Activated CD4-positive, CD25-positive, alpha-beta regulatory T cell (primary cell): ENCODE measurements around the gene OR9Q1.
"Not testable (repeated sequence)": the region's sequence is repeated elsewhere in the genome, so short reads cannot be mapped to it uniquely, and the experiment has no call there.

Experiments used
- DNase-seq, 4 experiments: peaks; one replicate each; lab custom pipeline; 2025; lab: John Stamatoyannopoulos, UW

Gene OR9Q1

DNA sequence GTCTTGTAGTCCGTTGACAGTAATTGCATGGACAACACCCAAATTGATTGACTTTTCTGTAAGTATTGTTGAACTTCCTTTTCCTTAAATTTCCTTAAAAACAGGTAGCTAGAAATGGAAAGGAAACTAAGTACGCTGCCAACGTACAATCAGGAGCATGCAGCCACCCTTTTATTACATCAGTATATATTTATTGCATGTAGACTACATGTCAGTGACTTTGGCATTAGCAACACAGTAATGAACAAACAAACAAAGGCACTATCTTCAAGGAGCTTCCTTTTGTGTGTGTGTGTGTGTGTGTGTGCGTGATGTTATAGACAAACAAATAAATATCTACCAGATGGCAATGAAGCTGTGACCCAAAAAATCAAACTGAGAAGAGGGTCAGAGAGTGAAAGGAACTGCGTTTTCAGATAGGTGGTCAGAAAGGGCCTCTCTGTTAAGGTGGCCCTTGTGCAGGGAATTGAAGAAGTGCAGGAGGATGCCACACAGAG lies at the start of gene OR9Q1:
Gene OR9Q1, plus strand, starts transcription at position 447 of the 497 bp plus-strand sequence. CDS start 155,564 bp downstream, outside the sequence.
- no peak for DNase-seq

GRCh38 chr11:57974132-57974531 lies 49.5 kb upstream of the OR9Q1 start:
- no peak for DNase-seq

- no peak for DNase-seq
These were observed 48.7 kb upstream of the OR9Q1 start for GRCh38 chr11:57974848-57975601.

GRCh38 chr11:57977709-57978108 lies 46.0 kb upstream of the OR9Q1 start:
- no peak for DNase-seq

DNA sequence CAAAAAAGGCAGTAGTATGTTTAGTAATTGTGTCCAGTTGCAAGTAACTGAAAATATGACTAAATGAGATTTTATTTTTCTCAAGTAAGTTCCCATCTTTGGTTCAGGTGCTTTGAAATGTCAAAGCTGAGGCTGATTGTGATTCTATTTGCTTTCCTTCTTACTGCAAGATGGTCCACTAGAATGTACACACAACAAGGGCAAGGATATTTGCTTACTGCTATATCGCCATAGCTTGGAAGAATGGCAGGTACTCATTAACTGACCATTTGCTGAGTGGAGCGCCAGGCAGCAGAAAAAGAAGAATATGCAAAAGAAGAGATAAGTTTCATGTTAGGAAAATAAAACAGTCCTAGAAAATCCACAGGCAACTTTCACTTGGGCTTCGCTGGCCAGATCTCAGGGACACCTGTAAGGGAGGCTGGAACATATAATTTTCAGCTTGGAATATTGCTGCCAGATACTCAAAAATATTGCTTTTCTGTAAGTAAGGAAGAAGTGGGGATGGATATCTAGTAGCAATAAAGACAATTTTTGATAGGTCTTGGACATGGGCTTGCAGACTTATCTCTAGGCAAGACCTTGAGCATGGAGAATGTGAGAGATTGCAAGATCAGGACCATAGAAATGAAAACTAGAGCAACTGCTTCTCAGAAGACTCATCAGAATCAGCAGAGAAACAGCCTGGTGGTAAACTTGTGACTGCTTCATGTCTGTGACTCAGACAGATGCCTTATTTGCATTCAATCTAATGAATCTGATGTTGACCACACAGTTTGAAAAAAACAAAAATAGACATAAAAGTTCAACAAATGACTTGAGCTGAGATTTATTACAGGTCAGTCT lies 44.8 kb upstream of the OR9Q1 start:
- DNase-seq: no peak

- DNase-seq: no peak
These were observed 44.1 kb upstream of the OR9Q1 start for GRCh38 chr11:57979532-57980079.

GRCh38 chr11:57980201-57980600 lies 43.5 kb upstream of the OR9Q1 start:
- DNase-seq: no peak

DNA sequence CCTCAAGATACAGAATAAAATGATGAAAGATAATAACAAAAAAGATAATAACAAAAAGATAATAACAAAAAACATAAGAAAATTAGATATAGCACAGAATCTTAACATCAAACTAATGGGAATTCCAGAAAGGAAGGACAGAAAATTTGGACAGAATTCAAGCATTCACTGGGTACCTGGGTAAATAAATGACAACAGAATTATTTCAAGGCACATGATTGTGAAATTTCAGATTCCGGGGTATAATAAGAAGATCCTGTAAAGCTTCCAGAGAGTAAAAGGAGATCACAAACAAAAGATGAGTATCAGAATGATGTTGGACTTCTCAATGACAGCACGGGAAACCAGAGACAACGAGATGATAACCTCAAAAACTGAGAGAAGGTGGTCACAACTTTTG lies 42.1 kb upstream of the OR9Q1 start:
- DNase-seq: no peak

- DNase-seq: no peak
These were observed 40.9 kb upstream of the OR9Q1 start for GRCh38 chr11:57982776-57983175.

GRCh38 chr11:57983191-57983590 lies 40.5 kb upstream of the OR9Q1 start:
- DNase-seq: no peak

GRCh38 chr11:57999523-57999922 lies 24.2 kb upstream of the OR9Q1 start:
- not testable (repeated sequence) for DNase-seq

- DNase-seq: not testable (repeated sequence)
These were observed 23.7 kb upstream of the OR9Q1 start for GRCh38 chr11:58000021-58000420.

- no peak for DNase-seq
These were observed 23.0 kb upstream of the OR9Q1 start for GRCh38 chr11:58000699-58001098.

GRCh38 chr11:58003036-58003435 lies 20.6 kb upstream of the OR9Q1 start:
- DNase-seq: no peak

GRCh38 chr11:58003591-58003990 lies 20.1 kb upstream of the OR9Q1 start:
- DNase-seq: no peak

- DNase-seq: no peak
These were observed 19.0 kb upstream of the OR9Q1 start for GRCh38 chr11:58004664-58005063.

DNA sequence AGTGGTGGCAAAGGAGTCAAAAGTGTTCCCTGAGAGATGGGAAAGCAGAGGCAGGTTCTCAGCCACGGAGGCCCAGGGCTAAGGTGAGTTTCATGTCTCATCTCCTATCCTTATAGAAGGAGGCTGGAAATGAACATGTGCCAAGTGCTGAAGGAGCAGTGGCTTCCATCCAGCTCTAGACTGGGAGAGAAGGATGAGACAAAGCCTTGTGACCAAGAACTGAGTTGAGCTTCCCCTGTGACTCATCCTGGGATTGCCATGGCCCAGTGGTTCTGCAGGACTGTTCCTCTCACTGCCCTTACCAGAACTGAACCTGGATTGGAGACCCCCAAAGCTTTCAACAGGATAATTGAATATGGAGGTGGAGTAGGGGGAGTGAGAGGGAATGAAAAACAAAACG lies 16.7 kb upstream of the OR9Q1 start:
- DNase-seq: no peak

GRCh38 chr11:58011771-58012170 lies 11.9 kb upstream of the OR9Q1 start:
- DNase-seq: no peak

DNA sequence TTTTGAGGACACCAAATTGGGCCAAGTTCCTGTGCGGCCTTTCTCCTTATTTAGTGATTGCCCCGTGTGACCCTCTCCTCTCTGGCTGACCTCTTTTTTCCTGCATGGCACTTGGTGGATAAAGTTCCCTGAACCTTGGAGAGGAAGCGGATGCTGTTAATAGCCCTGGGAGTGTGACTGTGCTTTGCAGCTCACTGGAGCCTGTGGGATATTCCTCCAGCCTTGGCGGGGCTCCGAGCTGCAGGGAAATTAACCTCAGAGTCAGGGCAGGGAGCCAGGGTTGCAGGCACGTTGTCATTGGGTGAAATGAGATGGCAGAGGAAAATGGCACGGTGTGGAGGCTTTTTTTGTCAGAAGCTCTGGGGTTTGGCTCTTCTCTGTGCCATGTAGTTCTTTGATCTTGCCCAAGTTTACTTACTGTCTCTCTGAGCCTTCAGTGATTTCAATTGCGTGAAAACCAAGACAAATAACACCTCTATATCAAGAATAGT lies 965 bp downstream of the OR9Q1 start:
- DNase-seq: no peak

DNA sequence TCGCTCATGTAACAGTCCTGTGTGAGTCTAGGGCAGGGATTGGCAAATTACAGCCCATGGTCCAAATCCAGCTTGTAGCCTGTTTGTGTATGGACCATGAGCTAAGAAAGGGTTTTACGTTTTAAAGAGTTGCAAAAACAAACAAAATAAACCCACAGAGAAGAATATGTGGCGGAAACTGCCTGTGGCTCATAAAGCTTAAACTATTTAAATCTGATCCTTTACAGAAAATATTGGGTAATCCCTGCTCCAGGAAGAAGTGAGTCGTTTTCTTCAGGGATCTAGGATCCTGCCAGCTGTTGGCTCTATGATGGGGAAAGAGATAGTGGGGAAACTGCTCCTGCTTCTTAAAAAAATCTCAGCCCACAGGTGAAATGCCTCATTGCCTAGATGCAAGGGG lies 3.7 kb downstream of the OR9Q1 start:
- DNase-seq: no peak

DNA sequence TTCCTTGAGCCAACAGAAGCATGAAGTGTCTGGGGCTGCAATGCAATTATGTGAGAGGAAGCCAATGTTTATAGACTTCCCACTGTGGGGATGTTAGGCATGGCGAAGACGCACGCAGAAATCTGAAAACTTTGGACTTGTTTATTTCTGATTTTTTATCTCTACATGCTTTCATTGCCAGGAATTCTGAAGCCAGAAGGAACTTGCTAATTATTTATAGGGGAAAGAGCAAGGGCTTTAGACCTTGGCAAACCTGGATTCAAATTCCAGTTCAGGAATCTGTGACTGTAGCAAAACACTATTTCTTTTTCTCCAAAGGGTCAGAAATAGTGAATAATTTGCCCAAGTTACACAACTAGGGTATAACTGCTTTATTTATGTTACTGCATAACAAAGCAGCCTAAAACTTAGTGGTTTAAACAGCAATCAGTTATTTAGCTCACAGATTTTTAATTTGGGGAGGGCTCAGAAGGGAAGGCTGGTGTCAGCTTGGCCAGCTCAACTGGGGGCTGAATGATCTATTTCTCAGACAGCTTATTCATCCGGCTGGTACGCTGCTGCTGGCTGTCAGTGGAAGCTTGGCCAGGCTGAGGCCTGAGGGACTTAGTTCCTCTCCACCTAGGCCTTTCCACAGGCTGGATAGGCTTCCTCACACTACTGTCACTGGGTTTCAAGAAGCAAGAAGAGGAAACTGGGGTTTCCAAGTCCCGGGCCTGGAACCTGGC lies 5.2 kb downstream of the OR9Q1 start:
- no peak for DNase-seq

- no peak for DNase-seq
These were observed 7.0 kb downstream of the OR9Q1 start, which contains the start of gene OR6Q1 for GRCh38 chr11:58030653-58031052. Gene OR6Q1, plus strand, starts transcription at chr11:58030953. Its CDS starts 0 bp downstream, at chr11:58030953.
